Tibial nerve (tissue), 4 donors: ENCODE measurements around the gene VDAC1. TPM values are rescaled to one million over a fixed set of nuclear protein-coding genes. Genes with fewer than 3 reads are reported as not detected.

Source experiments
- DNase-seq, 2 donors: peaks; one replicate each; pipeline ENCODE4 v3.0.0-alpha.2; 2019; ENCODE audit warnings: low spot score in 2 of 2
- H3K27ac ChIP-seq, 4 donors: fragments of 200-600 bp; sonication (generic) in 3 of 4; one replicate each; pipeline ENCODE4 v1.5.1; 2017 to 2019; ENCODE audit warnings: mild to moderate bottlenecking in 1 of 4
- H3K27me3 ChIP-seq, 2 donors: fragments of 200-600 bp; sonication (generic) in 1 of 2; one replicate each; pipeline versions ENCODE4 v1.5.1 to v1.6.0; 2017 to 2019
- H3K36me3 ChIP-seq, 3 donors: fragments of 200-600 bp; sonication (generic); one replicate each; pipeline ENCODE4 v1.5.1; 2018 to 2019
- H3K4me1 ChIP-seq, 4 donors: fragments of 200-600 bp; sonication (generic) in 3 of 4; one replicate each; pipeline ENCODE4 v1.5.1; 2017 to 2019
- H3K4me3 ChIP-seq, 4 donors: fragments of 200-600 bp; sonication (generic) in 3 of 4; one replicate each; pipeline ENCODE4 v1.5.1; 2017 to 2019; ENCODE audit warnings: mild to moderate bottlenecking in 1 of 4, moderate library complexity in 1 of 4
- H3K9me3 ChIP-seq, 4 donors: fragments of 200-600 bp; sonication (generic) in 3 of 4; one replicate each; pipeline ENCODE4 v1.5.1; 2017 to 2019
- CTCF ChIP-seq, 5 experiments: fragments of 200-600 bp in 3 of 5; fragments of 450-650 bp in 2 of 5; sonication (generic) in 3 of 5; IDR thresholded peaks; one replicate each; pipeline ENCODE4 v1.5.1; 2016 to 2019; ENCODE audit warnings: antibody characterized with exemption in 5 of 5, mild to moderate bottlenecking in 3 of 5, moderate library complexity in 2 of 5
- EP300 ChIP-seq, 2 donors: sonication (generic); formaldehyde crosslinking; IDR thresholded peaks; one replicate each; pipeline ENCODE4 v1.6.1; 2017; ENCODE audit warnings: antibody characterized with exemption in 2 of 2, mild to moderate bottlenecking in 1 of 2
- POLR2A ChIP-seq, 2 donors: fragments of 450-650 bp; IDR thresholded peaks; one replicate each; pipeline ENCODE4 v1.6.1; 2017; ENCODE audit warnings: antibody characterized with exemption in 2 of 2, mild to moderate bottlenecking in 2 of 2, moderate library complexity in 2 of 2
- WGBS, 2 donors: methylation state at CpG; one replicate each; pipeline ENCODE4 v1.1.5; 2018; 5-methylcytosine and 5-hydroxymethylcytosine counted together
- total RNA-seq, 4 donors: library from RNA; depleted of rRNA; stranded (reverse); fragments of >200 nt; gene quantifications; one replicate each; pipeline ENCODE4 v1.1.0, GENCODE V29; 2016

VDAC1 gene
- total RNA-seq, 4 donors from 2014 or later, result 64.7 to 103 (median 71.9) TPM

GRCh38 chr5:133932441-133933168 lies 72.2 kb downstream of the VDAC1 start:
- H3K4me3 ChIP-seq, result no peak overlapping the region
- TF ChIP-seq EP300 (IDR thresholded peaks at IDR 0.05) (no peak), CTCF (IDR thresholded peaks at IDR 0.05) (no peak), POLR2A (IDR thresholded peaks at IDR 0.05) (no peak)
- no peaks in the 10 kb centered on the region for H3K9me3 ChIP-seq
- 85 to 90% methylated on average over 13 of the region's 13 CpGs for WGBS, 2 donors
- DNase-seq, result no peak
- H3K4me1 ChIP-seq, result peaks cover 0 to 12% (median 2%) of the 10 kb centered on the region in 4 donors
- H3K27ac ChIP-seq, result no peak overlapping the region
- H3K27me3 ChIP-seq, result no peaks in the 10 kb centered on the region
- no peaks in the 10 kb centered on the region for H3K36me3 ChIP-seq

GRCh38 chr5:133931546-133931945 lies 73.2 kb downstream of the VDAC1 start:
- Histone ChIP-seq H3K9me3 (no peaks in the 10 kb centered on the region), H3K4me3 (no peak overlapping the region), H3K27ac (no peak overlapping the region), H3K36me3 (no peaks in the 10 kb centered on the region), H3K27me3 (no peaks in the 10 kb centered on the region), H3K4me1 (peaks cover 0 to 18% (median 2%) of the 10 kb centered on the region in 4 donors)
- TF ChIP-seq POLR2A (IDR thresholded peaks at IDR 0.05) (no peak), CTCF (IDR thresholded peaks at IDR 0.05) (no peak), EP300 (IDR thresholded peaks at IDR 0.05) (no peak)
- 86 to 89% methylated on average over 5 of the region's 5 CpGs for WGBS, 2 donors
- DNase-seq, result no peak

GRCh38 chr5:133930813-133931090 lies 74.0 kb downstream of the VDAC1 start:
- H3K36me3 ChIP-seq, result no peaks in the 10 kb centered on the region
- H3K4me3 ChIP-seq, result no peak overlapping the region
- H3K27ac ChIP-seq, result no peak overlapping the region
- H3K27me3 ChIP-seq, result no peaks in the 10 kb centered on the region
- peaks cover 0 to 18% (median 2%) of the 10 kb centered on the region in 4 donors for H3K4me1 ChIP-seq
- 54 to 74% methylated on average over 3 of the region's 3 CpGs for WGBS, 2 donors
- no peak for TF ChIP-seq CTCF (IDR thresholded peaks at IDR 0.05)
- TF ChIP-seq EP300 (IDR thresholded peaks at IDR 0.05), result no peak
- TF ChIP-seq POLR2A (IDR thresholded peaks at IDR 0.05), result no peak
- DNase-seq, result no peak
- H3K9me3 ChIP-seq, result no peaks in the 10 kb centered on the region

GRCh38 chr5:133930061-133930812 lies 74.5 kb downstream of the VDAC1 start:
- 63 to 73% methylated on average over 15 to 16 of the region's 16 CpGs for WGBS, 2 donors
- Histone ChIP-seq H3K27me3 (no peaks in the 10 kb centered on the region), H3K4me3 (no peak overlapping the region), H3K36me3 (no peaks in the 10 kb centered on the region), H3K9me3 (no peaks in the 10 kb centered on the region), H3K27ac (no peak overlapping the region), H3K4me1 (peaks cover 0 to 18% (median 2%) of the 10 kb centered on the region in 4 donors)
- no peak for DNase-seq
- TF ChIP-seq CTCF (IDR thresholded peaks at IDR 0.05) (no peak), EP300 (IDR thresholded peaks at IDR 0.05) (no peak), POLR2A (IDR thresholded peaks at IDR 0.05) (no peak)
